C4-2B (cell line): ENCODE data around the gene OPN1MW.
"Not testable (repeated sequence)": the region's sequence is repeated elsewhere in the genome, so short reads cannot be mapped to it uniquely, and the experiment has no call there.

ENCODE experiments used
- CTCF ChIP-seq: fragments of 450-650 bp; conservative IDR thresholded peaks from 2 replicates; pipeline ENCODE4 v1.5.1; 2017; ENCODE audit warnings: mild to moderate bottlenecking
- ZFX ChIP-seq: fragments of 450-650 bp; IDR thresholded peaks from 2 replicates; pipeline ENCODE4 v1.6.1; 2017

GRCh38 chrX:154183794-154184193, 1.4 kb downstream of the OPN1MW start:
- not testable (repeated sequence) for TF ChIP-seq CTCF, ZFX
